ENCODE results near the gene PLA2G4A.
A peak's percentile ranks its signal among the peaks of the same experiment; 100 is the strongest.

PLA2G4A gene

DNA sequence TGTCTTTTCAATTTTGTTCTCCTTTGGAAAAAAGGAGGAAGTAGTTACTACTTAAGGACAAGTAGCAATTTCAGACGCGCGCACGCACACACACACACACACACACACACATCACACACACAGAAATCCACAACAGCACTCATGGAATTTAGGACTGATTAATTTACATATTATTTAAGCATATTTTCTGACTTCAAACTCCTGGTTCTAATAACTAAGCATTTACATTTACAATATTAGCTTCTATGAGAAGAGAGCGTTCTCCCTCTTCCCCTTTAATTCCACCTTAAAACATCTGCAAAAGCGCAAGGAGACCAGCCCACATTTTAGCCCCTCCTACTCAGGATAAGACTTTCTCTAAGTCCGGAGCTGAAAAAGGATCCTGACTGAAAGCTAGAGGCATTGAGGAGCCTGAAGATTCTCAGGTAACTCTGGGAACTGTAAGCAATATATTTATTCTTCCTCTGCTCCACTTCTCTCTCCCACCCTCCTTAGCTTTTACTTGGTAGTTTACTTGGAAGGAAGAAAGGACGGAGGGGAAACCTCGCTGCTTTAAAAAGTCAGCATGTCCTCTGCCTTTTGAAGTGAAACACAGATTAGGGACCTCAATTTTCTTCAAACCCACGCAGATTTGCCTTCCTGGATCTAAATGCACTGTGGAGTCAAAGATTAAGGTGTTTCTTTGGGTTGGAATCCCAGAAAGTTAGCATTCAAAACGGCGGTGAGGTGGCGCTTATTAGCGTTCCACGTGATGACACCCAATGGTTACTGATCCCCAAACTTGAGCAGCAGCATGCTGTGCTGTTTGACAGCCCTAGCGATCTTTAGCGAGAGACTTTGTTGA is at the start of gene PLA2G4A:
Gene PLA2G4A (plus strand): TSS at position 339 of the 844 bp plus-strand sequence. CDS start 25,406 bp downstream, outside the sequence.
- DNase-seq = peak; percentile 15

DNA sequence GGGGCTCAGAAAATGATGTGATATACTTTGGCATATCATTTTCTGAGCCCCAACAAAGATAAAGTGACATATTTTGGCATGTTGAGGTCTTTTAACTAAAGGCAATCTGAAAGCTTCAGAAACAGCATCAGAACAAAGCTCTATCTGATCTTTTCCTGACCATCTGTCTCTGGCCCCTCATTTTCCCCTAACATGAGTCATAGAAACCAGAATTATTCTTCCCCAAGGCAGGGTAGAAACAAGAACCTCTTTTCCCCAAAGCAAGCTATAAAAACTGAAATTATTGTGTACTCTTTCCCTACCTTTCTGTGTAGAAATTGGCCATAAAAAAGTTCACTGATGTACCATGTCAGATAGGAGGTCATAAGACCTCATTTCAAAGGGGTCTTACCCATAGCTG is 48.7 kb upstream of the PLA2G4A start:
- no peak for DNase-seq

DNA sequence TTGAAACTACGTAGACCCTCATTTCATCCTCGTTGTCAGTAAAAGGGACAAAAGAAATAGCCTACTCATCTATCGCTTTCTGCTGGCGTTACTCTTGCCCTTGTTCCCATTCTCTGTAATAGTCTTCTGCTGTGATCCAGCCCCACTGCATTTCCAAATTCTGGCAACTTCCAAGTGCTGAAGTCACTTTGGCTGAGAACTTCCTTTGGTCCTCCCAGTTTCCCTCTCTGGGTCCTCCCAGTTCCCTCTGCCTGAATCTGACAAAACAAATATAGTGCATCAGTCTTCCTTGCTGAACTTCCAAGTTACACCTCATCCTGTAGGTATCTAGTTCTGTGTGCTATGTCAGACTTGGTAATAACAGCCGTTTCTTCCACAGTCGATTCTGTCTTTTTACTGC is 47.0 kb upstream of the PLA2G4A start:
- DNase-seq = no peak

DNA sequence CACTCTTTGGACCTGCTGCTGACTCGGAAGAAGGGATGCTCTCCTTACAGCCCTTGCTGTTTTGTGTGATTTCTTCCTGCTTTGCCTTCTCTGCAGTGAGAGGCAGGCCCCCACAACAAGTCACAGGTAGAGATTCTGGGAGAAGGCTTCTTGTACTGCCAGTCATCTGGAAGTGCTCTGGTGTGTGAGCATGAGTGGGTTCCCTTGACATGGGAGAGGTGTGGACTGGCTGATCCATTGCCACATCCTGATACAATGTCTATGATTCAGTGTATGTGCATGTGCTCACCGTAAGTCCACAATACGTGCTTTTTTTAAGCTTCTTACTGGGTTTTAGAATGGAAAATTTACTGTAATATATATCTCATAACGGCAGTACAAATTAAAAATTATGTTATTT is 46.0 kb upstream of the PLA2G4A start:
- no peak for DNase-seq

DNA sequence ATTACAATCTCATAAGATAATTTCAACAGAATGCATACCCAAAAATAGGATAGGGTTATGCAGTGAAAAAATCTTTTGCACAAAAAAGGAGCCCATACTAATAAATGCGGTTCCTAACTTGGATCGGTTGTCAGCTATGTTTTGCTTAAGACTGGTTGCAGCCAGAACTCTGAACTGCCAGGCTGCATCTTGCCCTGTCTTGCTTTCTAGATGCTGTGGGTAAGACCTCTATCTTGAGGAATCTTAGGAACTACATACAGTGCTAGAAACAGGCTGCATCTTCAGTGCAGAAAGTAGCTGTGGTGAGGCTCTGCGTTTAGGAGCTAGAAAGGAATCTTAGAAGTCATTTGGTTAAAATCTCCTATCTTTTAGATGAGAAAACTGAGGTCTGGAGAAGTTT is 45.6 kb upstream of the PLA2G4A start:
- no peak for DNase-seq

DNA sequence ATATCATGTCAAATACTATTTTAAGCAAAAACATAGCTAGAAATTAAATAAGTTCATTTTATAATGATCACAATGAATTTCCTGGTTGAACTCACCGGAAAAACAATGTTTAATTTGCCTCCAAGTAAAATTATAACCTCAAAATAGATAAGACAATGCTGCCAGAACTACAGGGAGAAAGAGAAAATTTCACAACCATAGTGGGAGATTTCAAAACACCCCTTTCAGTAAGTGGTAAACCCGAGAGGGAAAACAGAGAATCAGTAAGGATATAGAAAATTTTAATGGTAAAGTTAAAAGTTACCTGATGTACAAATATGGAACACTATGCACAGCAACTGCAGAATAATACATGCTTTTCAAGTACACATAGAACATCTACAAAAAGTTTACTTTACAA is 43.2 kb upstream of the PLA2G4A start:
- no peak for DNase-seq

DNA sequence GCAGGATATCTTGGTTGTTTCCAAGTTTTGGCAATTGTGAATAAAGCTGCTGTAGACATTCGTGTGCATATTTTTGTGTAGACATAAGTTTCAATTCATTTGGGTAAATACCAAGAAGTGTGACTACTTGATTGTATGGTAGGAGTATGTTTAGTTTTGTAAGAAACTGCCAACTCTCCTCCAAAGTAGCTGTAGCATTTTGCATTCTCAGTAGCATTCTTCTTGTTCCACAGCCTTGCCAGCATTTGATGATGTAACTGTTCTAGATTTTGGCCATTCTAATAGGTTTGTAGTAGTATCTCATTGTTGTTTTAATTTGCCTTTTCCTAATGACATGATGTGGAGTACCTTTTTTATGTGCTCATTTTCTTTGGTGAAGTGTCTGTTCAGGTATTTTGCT is 38.6 kb upstream of the PLA2G4A start:
- no peak for DNase-seq

DNA sequence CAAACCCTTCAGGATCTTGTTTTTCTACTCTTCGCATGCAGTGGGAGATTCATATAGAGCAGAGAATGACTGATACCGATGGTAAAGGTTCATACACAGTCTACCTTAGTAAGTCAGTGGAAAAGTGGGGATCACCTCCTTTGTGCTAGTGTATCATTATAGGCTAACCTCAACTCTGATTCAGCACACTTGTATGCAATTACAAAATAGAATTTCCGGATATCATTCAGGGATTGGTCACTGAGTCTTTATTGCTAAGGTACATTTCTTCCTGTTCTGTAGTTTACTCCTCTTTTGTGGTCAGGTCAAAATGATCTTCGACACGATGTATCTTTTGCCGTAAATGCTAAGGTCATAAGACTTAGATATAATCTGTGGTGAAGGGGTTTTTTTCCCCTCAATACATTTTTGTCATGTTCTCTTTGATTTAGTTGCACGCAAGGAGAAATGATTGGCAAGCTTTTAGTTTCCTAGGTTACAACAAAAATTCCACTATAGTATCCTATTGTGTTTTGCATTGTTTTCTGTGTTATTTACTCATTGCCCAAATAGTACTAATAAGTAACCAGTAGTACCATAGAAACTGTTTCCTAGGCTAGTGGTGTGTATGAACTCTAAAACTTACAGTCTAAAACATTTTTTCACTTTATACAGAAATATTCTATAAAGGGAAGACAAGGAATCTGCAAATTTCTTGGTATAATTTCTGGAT is 35.7 kb upstream of the PLA2G4A start:
- DNase-seq = no peak

DNA sequence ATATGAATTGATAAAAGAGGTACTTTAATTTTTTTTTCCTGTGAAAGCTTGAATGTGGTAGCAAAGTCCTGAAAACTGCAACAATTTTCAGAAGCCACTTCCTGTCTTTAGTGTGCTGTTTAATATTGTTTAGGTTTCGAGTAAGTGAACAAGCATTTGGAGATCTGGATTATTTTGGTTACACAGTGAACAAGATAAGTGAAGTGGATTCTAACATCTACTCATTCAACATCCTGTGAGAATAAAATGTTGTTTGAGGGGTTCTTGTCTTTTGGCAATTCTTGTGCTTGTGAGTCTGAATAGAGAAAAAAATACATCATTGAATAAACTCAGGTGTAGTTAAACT is 35.2 kb upstream of the PLA2G4A start:
- no peak for DNase-seq

DNA sequence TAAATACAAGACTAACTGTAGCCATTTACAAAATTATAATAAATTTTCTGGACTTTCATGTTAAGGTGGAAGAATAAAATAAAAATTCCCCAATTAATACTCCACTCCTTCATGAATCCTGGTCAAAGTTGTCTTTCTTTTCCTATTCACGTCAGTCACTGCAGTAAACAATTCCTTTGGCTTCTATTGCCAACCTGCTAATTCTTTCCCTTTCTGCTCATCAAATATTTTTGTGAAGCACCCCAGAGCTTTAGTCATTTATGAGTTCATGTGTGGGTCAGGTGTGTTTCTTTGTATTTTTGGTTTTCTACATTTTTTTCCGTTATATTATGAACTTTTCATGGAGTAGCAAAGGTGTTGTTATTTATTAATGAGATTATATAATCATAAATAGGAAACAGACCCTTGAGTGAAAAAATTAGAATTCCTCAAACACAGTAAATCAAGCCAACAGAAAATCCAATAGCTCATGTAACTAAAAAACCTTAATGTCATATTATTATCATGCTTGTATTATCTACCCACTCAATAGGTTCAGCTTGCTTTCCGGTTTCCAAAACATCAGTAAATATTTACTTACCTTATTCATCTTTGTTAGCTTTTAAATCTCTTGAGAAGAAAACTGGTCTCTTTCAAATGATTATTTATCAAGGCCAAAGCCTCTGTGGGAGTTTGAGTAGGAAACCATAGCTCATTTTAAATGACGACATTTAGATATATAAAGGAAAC is 29.6 kb upstream of the PLA2G4A start:
- no peak for DNase-seq

DNA sequence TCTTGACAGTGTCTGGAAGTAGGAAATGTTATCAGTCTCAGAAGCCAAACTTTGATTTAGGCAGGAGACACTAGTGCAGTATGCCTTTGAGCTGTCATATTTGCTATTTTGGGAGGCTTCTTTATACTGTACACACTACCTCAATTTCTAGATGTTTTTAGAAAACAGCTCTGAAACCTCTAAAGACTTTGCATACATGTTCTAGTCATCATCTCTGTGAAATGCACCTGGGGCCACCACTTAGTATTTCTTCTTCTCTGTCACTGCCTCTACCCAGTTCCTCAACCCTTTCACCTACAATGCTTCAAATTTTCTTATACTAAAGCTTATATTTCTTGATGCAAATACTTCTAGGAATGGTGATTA is 29.1 kb upstream of the PLA2G4A start:
- no peak for DNase-seq

DNA sequence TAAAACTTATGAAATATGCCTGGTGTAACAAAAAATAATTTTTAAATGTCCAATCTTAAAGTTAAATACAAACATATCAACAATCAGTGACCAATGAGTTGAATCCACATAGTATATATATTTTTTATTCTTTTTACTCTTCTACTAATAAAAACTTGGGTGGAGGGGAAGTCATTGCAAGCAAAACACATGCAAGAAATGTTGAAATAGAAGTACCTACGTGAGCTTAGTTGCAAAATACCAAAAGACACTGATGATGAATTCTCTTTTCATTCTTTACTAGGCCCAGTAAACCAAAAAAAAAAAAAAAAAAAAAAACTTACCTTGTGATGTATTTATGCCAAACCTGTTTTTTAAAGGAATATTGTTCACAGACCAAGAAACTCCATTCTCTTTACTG is 26.4 kb upstream of the PLA2G4A start:
- no peak for DNase-seq

DNA sequence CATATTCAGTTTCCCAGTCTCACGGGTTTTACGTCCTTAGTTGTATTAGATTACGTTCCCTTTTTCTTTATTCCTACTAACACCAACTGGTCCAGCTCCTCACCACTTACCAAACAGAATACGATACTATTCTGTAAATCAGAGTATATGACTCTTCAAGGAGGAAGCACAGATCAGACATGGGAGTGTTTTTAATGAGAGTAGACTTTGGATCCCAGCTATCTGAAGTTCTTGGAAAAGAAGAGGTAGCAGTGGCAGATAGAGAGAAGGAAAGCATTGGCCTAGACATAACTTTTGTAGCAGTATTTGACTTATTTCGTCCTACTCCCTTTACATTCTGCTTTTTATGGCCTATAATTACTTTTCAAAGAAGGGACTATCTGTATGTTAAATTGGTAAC is 24.1 kb upstream of the PLA2G4A start:
- DNase-seq = no peak

DNA sequence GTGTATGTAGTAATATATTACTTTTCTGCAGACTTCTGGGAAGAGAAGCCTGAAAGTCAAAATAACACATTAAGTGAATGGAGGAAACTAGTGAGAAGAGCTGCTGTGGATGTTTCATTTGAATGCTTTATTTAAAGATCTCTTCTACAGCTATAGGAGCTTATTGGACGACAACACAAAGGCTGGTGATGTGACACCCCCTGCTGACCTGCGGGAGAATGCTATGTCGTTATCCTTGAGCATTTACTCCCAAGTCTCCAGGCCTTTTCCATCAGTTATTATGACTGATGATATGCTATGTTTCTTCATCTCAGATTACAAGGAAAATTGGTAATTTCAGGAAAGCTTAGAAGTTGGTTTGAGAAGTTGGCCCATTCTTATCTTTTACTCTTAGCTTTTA is 22.3 kb upstream of the PLA2G4A start:
- DNase-seq = no peak

DNA sequence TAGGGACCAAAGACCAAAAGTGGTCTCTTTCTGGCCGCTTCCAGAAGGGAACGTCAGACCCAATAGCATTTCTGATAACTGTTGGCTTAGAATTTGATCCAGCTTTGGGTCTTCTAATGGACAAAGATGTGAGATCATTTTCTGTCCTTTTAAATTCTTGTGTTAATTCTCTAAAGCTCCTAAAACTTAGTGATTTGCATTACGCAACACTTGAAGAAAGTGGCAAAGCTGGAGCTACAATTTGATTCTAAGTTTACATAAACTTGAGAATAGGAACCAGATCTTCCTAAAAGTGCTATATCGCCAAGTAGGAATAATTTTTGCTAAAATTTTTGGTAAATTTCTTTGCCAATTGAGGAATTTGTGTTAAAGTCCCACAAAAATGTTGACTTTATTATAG is 21.6 kb upstream of the PLA2G4A start:
- no peak for DNase-seq

DNA sequence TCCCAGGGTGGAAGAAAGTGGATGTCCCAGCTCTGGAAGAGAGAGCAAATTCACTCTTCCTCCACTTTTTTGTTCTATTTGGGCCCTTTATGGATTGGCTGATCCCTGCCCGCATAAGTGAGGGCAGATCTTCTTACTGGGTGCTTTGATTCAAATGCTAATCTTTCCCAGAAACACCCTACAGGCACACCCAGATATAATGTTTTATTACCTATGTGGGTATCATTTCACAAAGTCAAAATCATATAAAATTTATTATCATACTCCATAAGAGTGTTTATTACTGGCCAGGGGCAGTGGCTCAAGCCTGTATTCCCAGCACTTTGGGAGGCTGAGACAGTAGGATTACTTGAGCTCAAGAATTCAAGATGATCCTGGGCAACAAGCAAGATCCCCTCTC is 16.9 kb upstream of the PLA2G4A start:
- DNase-seq = no peak

DNA sequence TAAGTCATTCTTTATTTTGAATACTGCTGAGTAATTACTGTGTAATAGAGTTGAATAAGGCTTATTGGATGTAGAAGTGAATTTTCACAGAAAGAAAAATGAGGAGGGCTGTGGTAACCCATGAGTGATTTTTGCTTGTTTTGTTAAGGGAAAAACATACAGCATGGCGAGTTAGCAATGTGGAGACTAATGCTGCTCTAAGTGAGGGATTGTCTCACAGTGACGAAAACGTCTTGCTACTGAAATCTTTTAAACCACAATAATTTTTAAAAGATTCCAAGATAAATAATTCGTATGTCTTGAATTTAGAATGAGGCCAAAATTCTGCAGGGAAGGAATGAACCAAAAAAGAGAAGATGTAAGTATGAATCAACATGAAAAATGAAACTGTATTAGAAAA is 16.2 kb upstream of the PLA2G4A start:
- DNase-seq = no peak

DNA sequence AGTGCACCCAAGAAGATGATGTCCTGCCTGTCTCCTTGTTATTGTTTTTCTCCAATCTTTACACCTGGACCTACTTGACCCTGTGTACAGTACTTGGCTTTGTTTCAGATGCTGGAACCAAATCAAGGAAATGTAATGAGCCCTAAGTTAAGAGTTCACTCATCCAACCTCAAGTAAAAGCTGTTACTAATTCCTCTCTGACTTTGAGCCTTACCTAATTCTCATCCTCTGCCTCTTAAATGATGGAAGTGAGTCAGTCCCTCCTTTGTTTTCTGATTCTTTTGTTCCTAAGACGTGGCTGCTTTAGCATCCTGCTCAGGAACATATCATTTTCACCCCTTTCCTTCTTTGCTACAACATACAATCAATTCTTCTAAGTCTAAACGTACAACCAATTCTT is 15.3 kb upstream of the PLA2G4A start:
- no peak for DNase-seq

DNA sequence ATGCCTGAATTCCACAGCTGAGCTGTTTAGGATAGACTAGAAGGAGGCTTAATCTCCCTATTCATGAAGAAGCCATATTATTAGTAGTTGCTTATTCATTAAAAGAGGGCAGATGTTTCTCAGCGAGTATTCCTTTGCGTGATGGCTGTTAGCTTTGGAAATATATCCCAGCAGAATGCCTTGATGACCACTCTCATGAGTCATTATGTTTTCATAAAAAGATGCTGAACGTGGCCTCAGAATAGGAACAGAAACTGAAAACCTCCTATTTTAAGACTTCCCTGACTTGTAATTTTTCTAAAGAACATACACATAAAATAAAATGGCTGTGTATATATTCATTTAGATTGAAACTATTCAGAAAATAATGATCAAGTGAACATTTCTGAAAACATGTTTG is 9.6 kb upstream of the PLA2G4A start:
- DNase-seq = no peak

DNA sequence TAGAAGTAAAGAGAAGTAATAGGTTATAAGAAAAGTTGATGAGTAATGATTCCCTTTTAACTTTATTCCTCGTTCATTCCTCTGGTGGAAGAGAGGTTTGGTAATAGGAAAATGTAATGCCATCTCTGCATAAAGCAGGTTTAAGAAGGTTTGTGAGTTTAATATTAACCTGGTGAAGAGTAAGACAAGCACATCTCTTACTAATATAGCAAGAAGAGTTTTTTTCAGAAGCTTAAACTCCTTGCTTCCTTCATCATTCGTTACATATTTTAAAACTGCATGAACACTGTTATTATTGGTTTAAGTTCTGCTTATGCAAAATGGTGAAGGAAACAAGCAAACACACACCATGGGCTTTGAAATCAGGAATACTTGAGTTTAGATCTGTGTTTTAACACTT is 9.2 kb upstream of the PLA2G4A start:
- no peak for DNase-seq

DNA sequence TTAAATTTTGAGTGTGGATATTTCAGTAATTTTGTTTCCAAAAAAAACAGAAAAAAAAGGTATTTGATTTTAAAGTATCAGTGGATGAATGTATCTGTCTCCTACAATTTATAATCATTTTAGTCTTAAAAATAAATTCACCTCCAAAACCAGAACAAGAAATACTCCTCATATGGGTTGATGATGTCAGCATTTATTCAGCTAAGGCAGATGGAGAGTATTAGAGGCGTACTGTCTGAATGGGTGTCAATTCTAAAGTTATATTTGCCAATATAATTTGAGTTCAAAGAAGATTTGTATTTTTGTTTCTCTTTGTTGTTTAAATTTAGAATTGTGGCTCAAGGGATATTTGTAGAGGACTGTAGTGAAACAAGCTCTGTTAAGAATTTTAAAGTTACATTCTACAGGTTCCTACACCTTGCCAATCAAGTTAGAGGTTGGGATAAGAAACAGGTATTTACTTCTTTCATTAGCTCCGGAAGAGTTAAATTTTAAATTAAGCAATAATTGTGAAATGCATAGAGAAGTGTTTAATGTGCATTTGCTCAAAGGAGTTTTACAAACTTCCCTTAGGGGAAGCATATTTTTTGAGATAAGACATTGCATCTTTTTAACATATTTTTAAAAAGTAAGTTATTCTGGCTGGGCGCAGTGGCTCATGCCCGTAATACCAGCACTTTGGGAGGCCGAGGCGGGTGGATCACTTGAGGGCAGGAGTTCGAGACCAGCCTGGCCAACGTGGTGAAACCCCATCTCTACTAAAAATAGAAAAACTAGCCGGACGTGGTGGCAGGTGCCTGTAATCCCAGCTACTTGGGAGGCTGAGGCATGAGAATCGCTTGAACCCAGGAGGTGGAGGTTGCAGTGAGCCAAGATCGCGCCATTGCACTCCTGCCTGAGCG is 1.2 kb downstream of the PLA2G4A start:
- no peak for DNase-seq

DNA sequence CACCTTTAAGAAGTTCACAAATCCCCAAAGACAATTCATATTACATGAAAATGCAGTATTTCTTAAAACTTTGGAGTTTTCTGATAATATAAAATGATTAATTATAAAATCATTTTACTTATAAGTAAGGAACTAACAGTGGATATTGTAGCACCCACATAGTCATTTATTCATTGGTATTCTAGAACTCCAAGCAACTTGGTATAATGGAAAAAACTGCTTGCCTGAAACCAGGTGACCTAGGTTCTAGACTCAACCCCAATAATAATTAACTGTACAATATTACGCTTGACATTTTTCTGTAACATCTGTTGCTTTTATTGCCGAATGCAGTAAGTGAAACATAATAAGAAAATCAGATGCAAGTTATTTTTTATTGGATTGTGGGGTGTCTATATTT is 2.4 kb downstream of the PLA2G4A start:
- DNase-seq = no peak

DNA sequence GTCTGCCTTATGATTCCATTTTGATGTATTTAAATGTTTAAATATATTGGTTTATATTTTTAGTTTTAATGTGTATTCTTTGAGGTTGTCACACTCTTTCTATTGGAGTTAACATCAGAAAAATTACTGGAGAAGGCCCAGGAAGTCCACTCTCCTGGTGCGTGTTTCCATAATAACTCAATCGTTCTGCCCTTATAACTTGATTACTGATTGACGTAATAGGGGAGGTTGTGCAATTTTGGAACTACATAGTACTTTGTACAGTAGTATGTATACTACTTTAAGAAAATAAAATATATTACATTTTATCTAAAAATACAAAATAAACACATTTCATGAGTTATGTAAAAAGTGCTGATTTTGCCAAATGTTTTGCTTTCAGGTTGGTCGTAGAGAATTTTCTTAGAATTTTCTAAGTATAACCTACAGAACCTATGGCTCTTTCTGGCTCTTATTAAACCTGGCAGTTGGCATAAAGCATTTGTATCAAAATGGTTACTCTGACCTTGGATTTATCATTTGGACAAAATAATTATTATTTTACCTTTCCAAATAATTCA is 5.7 kb downstream of the PLA2G4A start:
- no peak for DNase-seq

All from CD4-positive, alpha-beta T cell treated with Interleukin-21 for 1 hour (primary cell).